HepG2 (cell line): ENCODE measurements around the gene CFAP61. TPM values are rescaled to one million over a fixed set of nuclear protein-coding genes. Genes with fewer than 3 reads are reported as not detected.

Experiments used
- ATAC-seq: fragments of 200-7000 bp; cut with Tn5 transposase; 3 replicates; pipeline ENCODE4 v1.9.1; 2020; ENCODE audit warnings: mild to moderate bottlenecking, moderate library complexity
- BruUV-seq: library from RNA; stranded (reverse); fragments of 400-500 nt; replicated peaks from 2 replicates; lab custom pipeline; 2021; lab: Mats Ljungman, UMichigan
- CTCF ChIA-PET: fragments of 300-600 bp; formaldehyde crosslinking; extraction: SDS; loops from one replicate; lab custom pipeline; 2021; ENCODE audit warnings: low total read pairs, inconsistent platforms, low intra/inter-chr PET ratio; lab: Yijun Ruan, JAX
- POLR2A ChIA-PET: fragments of 350-600 bp; sonication (Branson Sonifier 250); formaldehyde crosslinking; loops from one replicate; lab custom pipeline; 2020; ENCODE audit warnings: antibody characterized with exemption, inconsistent platforms; lab: Yijun Ruan, JAX
- DNase-seq: peaks from one replicate; pipeline ENCODE4 v3.0.0-alpha.2; 2015; ENCODE audit warnings: low spot score
- FAIRE-seq: peaks from 3 replicates; lab custom pipeline; 2011; peaks lifted over from hg19 to GRCh38; lab: Jason Lieb, UNC
- H2AFZ ChIP-seq: one replicate; pipeline ENCODE4 v1.6.1; 2011; ENCODE audit warnings: low read length, inconsistent platforms
- H3K27ac ChIP-seq: fragments of 300-600 bp; 3 replicates; pipeline ENCODE4 v1.8.0; 2011; ENCODE audit warnings: mixed run types, mild to moderate bottlenecking, mixed read lengths, low read length, inconsistent platforms; ENCODE audit not compliant: insufficient read depth; ENCODE audit errors: extremely low read length
- H3K27me3 ChIP-seq, 2 experiments: fragments of 200-600 bp in 1 of 2; 2 replicates in 1 of 2; 3 replicates in 1 of 2; pipeline versions ENCODE4 v1.6.0 to v1.8.0; 2011; ENCODE audit warnings: low read length in 2 of 2, mild to moderate bottlenecking in 2 of 2, moderate library complexity in 2 of 2, inconsistent platforms in 1 of 2; ENCODE audit not compliant: insufficient read depth in 2 of 2, control insufficient read depth in 1 of 2
- H3K36me3 ChIP-seq, 2 experiments: fragments of 200-600 bp in 1 of 2; replicated peaks in 1 of 2; 2 replicates in 1 of 2; 3 replicates in 1 of 2; pipeline versions ENCODE4 v1.5.1 to v1.8.0; 2011; ENCODE audit warnings: low read length in 2 of 2, inconsistent platforms in 1 of 2; ENCODE audit not compliant: insufficient read depth in 2 of 2, control insufficient read depth in 1 of 2
- H3K4me1 ChIP-seq: 2 replicates; pipeline ENCODE4 v1.5.1; 2012; ENCODE audit warnings: low read length, inconsistent platforms; ENCODE audit not compliant: insufficient read depth
- H3K4me2 ChIP-seq: 2 replicates; pipeline ENCODE4 v1.6.0; 2011; ENCODE audit warnings: low read depth, low read length, inconsistent platforms
- H3K4me3 ChIP-seq, 3 experiments: fragments of 200-600 bp in 1 of 3; sonication (generic), shearing (Covaris generic) in 1 of 3; replicated peaks in 1 of 3; 2 replicates each; pipeline ENCODE4 v1.5.1; 2011 to 2016; ENCODE audit warnings: low read length in 3 of 3, inconsistent platforms in 2 of 3, low read depth in 2 of 3, mild to moderate bottlenecking in 2 of 3, control low read depth in 1 of 3, mixed read lengths in 1 of 3; ENCODE audit not compliant: insufficient read depth in 1 of 3
- H3K79me2 ChIP-seq: one replicate; pipeline ENCODE4 v1.6.1; 2011; ENCODE audit warnings: low read length, inconsistent platforms; ENCODE audit not compliant: insufficient read depth
- H3K9ac ChIP-seq: 2 replicates; pipeline ENCODE4 v1.6.0; 2011; ENCODE audit warnings: mild to moderate bottlenecking, low read depth, low read length, inconsistent platforms; ENCODE audit not compliant: insufficient read depth
- H3K9me3 ChIP-seq: 2 replicates; pipeline ENCODE4 v1.5.1; 2012; ENCODE audit warnings: mild to moderate bottlenecking, low read length
- H4K20me1 ChIP-seq: 2 replicates; pipeline ENCODE4 v1.6.0; 2011; ENCODE audit warnings: inconsistent platforms, mild to moderate bottlenecking, low read length, moderate library complexity; ENCODE audit not compliant: insufficient read depth
- PRDM10 ChIP-seq: sonication (generic); formaldehyde crosslinking; IDR thresholded peaks from 2 replicates; pipeline ENCODE4 v1.4.0; 2020; ENCODE audit warnings: low read depth, missing genetic modification reagents
- ZNF318 ChIP-seq: sonication (generic); formaldehyde crosslinking; IDR thresholded peaks from 2 replicates; pipeline ENCODE4 v1.4.0; 2020; ENCODE audit warnings: mild to moderate bottlenecking, missing genetic modification reagents
- ZNF350 ChIP-seq: sonication (generic); formaldehyde crosslinking; IDR thresholded peaks from 2 replicates; pipeline ENCODE4 v1.4.0; 2020; ENCODE audit warnings: mild to moderate bottlenecking, low read depth, missing genetic modification reagents, borderline replicate concordance
- WGBS: methylation state at CpG from one replicate; pipeline ENCODE4 v1.1.6; 2017; ENCODE audit warnings: low lambda C conversion rate; 5-methylcytosine and 5-hydroxymethylcytosine counted together
- in situ Hi-C: cut with HindIII; loops from 2 replicates; pipeline ENCODE4 v1.10.0; 2017; ENCODE audit warnings: low pct_unique_long_range_greater_than_20kb; ENCODE audit not compliant: extremely low pct_ligation_motif_present
- intact Hi-C: fragments of 100-400 bp; cut with micrococcal nuclease; formaldehyde crosslinking; loops from one replicate; pipeline ENCODE4 v1.10.0; 2022; ENCODE audit not compliant: unreplicated experiment
- polyA plus RNA-seq, 8 experiments: library from polyadenylated mRNA; depleted of rRNA in 3 of 8; stranded (reverse) in 7 of 8; unstranded in 1 of 8; fragments of >200 nt; fragmentation: Illumina TruSeq in 4 of 8; extraction: Trizol in 4 of 8; gene quantifications; 2 replicates each; pipeline versions ENCODE4 v1.2.1 to v1.2.3, GENCODE V29; 2011 to 2016; ENCODE audit warnings: low read depth in 4 of 8, missing spikeins in 1 of 8, mixed read lengths in 1 of 8; ENCODE audit not compliant: insufficient read depth in 1 of 8
- total RNA-seq, 5 experiments: library from RNA; depleted of rRNA; stranded (reverse); fragments of >200 nt; fragmentation: Illumina TruSeq; extraction: Trizol; gene quantifications; 2 replicates each; pipeline ENCODE4 v1.2.3, GENCODE V29; 2016; ENCODE audit warnings: low read depth in 1 of 5

CFAP61 gene
- total and polyA plus RNA-seq, 2 of the 13 experiments (the other 11 are each of a cell fraction or from before 2014, with no cell fraction given): 0.27 TPM; not detected in 1

- no peak overlapping the region for H3K27ac ChIP-seq
- no peaks in the 10 kb centered on the region for H3K36me3 ChIP-seq
- no peak for TF ChIP-seq ZNF318 (CRISPR knock-in tag)
- TF ChIP-seq PRDM10: no peak
- TF ChIP-seq ZNF350: no peak
- TF ChIP-seq, all 625 proteins: peak for 0
- Histone ChIP-seq H3K4me3 (no peak overlapping the region), H4K20me1 (no peaks in the 10 kb centered on the region), H3K9me3 (no peaks in the 10 kb centered on the region), H3K79me2 (no peaks in the 10 kb centered on the region), H3K9ac (no peak overlapping the region), H3K4me2 (no peak overlapping the region), H2AFZ (no peak overlapping the region), H3K4me1 (no peaks in the 10 kb centered on the region), H3K27me3 (no peaks in the 10 kb centered on the region)
- POLR2A ChIA-PET: no interaction called here
- ATAC-seq (no peak; the same call in 2 of the 3 replicates), FAIRE-seq (no peak), DNase-seq (no peak)
- CTCF ChIA-PET: no interaction called here
- intact Hi-C loops (no loop called here), in situ Hi-C loops (no loop called here)
- BruUV-seq: no TSS peak
- 3% methylated on average over 4 of the region's 4 CpGs for WGBS
Observed at GRCh38 chr20:20161611-20162010, 109.3 kb downstream of the CFAP61 start.
